ENCODE measurements around the gene DACT1.

- TF ChIP-seq POLR2A (IDR thresholded peaks at IDR 0.05): no peak
- no peak for TF ChIP-seq CTCF (IDR thresholded peaks at IDR 0.05)
- TF ChIP-seq EP300 (IDR thresholded peaks at IDR 0.05): no peak
- no peak for TF ChIP-seq POLR2AphosphoS5 (IDR thresholded peaks at IDR 0.05)
These were observed 13.1 kb downstream of the DACT1 start for GRCh38 chr14:58650857-58651256.
